NCI-H2196 treated with DMSO at 0.1 percent for 48 hours (cell line): Measurements from ENCODE around the gene NFATC4.

Source experiments
- DNase-seq: peaks from one replicate; lab custom pipeline; 2025; ENCODE audit not compliant: unreplicated experiment; lab: John Stamatoyannopoulos, UW

The NFATC4 gene

DNA sequence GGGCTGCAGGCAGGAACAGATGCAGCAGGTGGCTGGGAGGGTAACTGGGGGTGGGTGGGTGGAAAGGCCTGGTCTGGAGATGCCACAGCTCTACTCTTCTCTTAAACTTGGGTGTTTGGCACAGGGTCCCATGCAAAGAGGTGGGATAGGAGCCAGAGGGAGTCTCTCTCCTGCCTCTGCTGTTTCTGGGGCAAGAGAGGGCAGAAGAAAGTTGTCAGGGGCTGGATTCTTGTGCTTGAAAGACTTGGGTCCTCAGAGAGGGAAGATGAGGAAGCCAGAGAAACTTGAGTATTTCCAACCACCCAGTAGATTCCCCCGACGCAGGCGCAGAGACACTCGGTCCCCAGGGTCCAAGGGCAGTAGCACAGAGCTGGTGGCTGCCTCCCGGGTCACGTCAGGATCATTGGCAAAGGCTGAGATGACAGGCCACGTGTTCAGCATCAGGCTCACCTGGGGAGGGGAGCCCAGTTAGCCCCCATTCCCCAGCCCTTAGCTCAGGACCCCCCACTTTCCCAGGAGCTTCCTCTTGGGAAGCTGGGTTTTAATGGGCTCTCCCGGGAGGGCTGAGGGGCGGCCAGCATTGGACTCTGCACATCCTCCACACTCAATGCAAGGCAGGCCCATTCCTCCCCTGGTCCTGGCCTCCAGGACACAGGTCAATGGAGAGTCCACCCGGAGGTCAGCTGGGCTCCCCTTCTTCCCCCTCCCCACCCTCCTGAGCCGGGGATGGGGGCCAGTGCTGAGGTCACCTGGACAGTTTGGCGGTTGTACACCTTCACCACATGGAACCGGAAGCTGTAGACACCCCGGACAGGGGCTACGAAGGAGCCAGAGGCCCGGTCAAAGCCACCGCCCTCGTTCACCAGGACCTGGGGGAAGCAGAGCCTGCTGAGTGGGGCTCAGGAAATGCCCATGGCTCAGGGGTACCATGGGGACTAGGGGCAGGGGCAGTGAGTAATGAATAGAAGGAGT is 59.8 kb downstream of the NFATC4 start:
- no peak for DNase-seq

GRCh38 chr14:24428628-24429394 is 60.8 kb downstream of the NFATC4 start:
- no peak for DNase-seq
